ENCODE results near the gene HP.
"Not testable (repeated sequence)": the region's sequence is repeated elsewhere in the genome, so short reads cannot be mapped to it uniquely, and the experiment has no call there.

Gene HP

GRCh38 chr16:72043539-72043938, 10.8 kb upstream of the HP start:
- no peak for DNase-seq

- no peak for DNase-seq
These were observed 10.0 kb upstream of the HP start for GRCh38 chr16:72044296-72044695.

GRCh38 chr16:72044825-72045359, 9.4 kb upstream of the HP start:
- DNase-seq: no peak

GRCh38 chr16:72049110-72049509, 5.2 kb upstream of the HP start:
- DNase-seq: no peak

GRCh38 chr16:72050769-72051464, 3.4 kb upstream of the HP start:
- DNase-seq: no peak

- DNase-seq: no peak
These were observed 2.5 kb upstream of the HP start for GRCh38 chr16:72051818-72052217.

GRCh38 chr16:72055911-72056310, 1.6 kb downstream of the HP start:
- no peak for DNase-seq

- DNase-seq: not testable (repeated sequence)
These were observed 3.0 kb downstream of the HP start for GRCh38 chr16:72057313-72057712.

GRCh38 chr16:72059060-72059459, 4.8 kb downstream of the HP start:
- not testable (repeated sequence) for DNase-seq

- no peak for DNase-seq
These were observed 6.1 kb downstream of the HP start for GRCh38 chr16:72060405-72060804.

- no peak for DNase-seq
These were observed 7.3 kb downstream of the HP start for GRCh38 chr16:72061564-72061963.

GRCh38 chr16:72064361-72064894, 10.1 kb downstream of the HP start:
- DNase-seq: no peak

GRCh38 chr16:72066747-72067146, 12.4 kb downstream of the HP start:
- no peak for DNase-seq

GRCh38 chr16:72068930-72069329, 14.6 kb downstream of the HP start:
- no peak for DNase-seq

- DNase-seq: no peak
These were observed 18.4 kb downstream of the HP start for GRCh38 chr16:72072514-72073342.

- no peak for DNase-seq
These were observed 19.4 kb downstream of the HP start for GRCh38 chr16:72073560-72074230.

- not testable (repeated sequence) for DNase-seq
These were observed 20.8 kb downstream of the HP start for GRCh38 chr16:72075067-72075466.

GRCh38 chr16:72076991-72077706, 22.8 kb downstream of the HP start:
- DNase-seq: not testable (repeated sequence)

GRCh38 chr16:72083778-72084404, 29.6 kb downstream of the HP start:
- no peak for DNase-seq

- DNase-seq: no peak
These were observed 30.1 kb downstream of the HP start for GRCh38 chr16:72084445-72084844.

GRCh38 chr16:72085002-72085401, 30.7 kb downstream of the HP start:
- DNase-seq: no peak

- no peak for DNase-seq
These were observed 36.9 kb downstream of the HP start for GRCh38 chr16:72091217-72091616.

Data from NCI-H510A (cell line).